VCaP (cell line): ENCODE results near the gene PDE4D.

ENCODE experiments used
- H3K27ac ChIP-seq: fragments of 450-650 bp; 2 replicates; pipeline ENCODE4 v1.5.1; 2017
- CTCF ChIP-seq: fragments of 450-650 bp; conservative IDR thresholded peaks from 2 replicates; pipeline ENCODE4 v1.5.1; 2017; ENCODE audit warnings: mild to moderate bottlenecking, moderate library complexity

The PDE4D gene

GRCh38 chr5:59171131-59171530 is 722.4 kb downstream of the PDE4D start:
- TF ChIP-seq CTCF: no peak
- no peak overlapping the region for H3K27ac ChIP-seq

GRCh38 chr5:59169768-59170150 is 723.8 kb downstream of the PDE4D start:
- no peak for TF ChIP-seq CTCF
- H3K27ac ChIP-seq: no peak overlapping the region

- TF ChIP-seq CTCF: no peak
- no peak overlapping the region for H3K27ac ChIP-seq
These were observed 724.3 kb downstream of the PDE4D start for GRCh38 chr5:59169081-59169767.

GRCh38 chr5:59168067-59168466 is 725.5 kb downstream of the PDE4D start:
- TF ChIP-seq CTCF: no peak
- no peak overlapping the region for H3K27ac ChIP-seq

GRCh38 chr5:59164041-59164830 is 729.3 kb downstream of the PDE4D start:
- H3K27ac ChIP-seq: no peak overlapping the region
- TF ChIP-seq CTCF: no peak

GRCh38 chr5:59161221-59162105 is 732.1 kb downstream of the PDE4D start:
- H3K27ac ChIP-seq: no peak overlapping the region
- no peak for TF ChIP-seq CTCF
